A673 (cell line): ENCODE measurements around the gene EGLN1. TPM values are rescaled to one million over a fixed set of nuclear protein-coding genes. Genes with fewer than 3 reads are reported as not detected.

ENCODE experiments used
- BruUV-seq: library from RNA; stranded (reverse); fragments of 400-500 nt; replicated peaks from 2 replicates; lab custom pipeline; 2021; lab: Mats Ljungman, UMichigan
- CTCF ChIA-PET: fragments of 300-600 bp; sonication (Branson Sonifier 250); formaldehyde crosslinking; loops from one replicate; lab custom pipeline; 2022; ENCODE audit warnings: antibody characterized with exemption; lab: Charles Lee
- POLR2A ChIA-PET: fragments of 300-600 bp; sonication (Branson Sonifier 250); formaldehyde crosslinking; loops from one replicate; lab custom pipeline; 2022; ENCODE audit warnings: antibody characterized with exemption; ENCODE audit not compliant: low non-redundant PET; lab: Charles Lee
- DNase-seq: peaks from one replicate; pipeline ENCODE4 v3.0.0-alpha.2; 2015; ENCODE audit warnings: low spot score
- H3K27ac ChIP-seq: fragments of 200-600 bp; sonication (generic); 2 replicates; pipeline ENCODE4 v1.5.1; 2016; ENCODE audit warnings: mixed run types, low read depth, mild to moderate bottlenecking, mixed read lengths, antibody characterized with exemption, low read length; ENCODE audit not compliant: poor library complexity, severe bottlenecking
- H3K27me3 ChIP-seq: fragments of 200-600 bp; sonication (generic); replicated peaks from 2 replicates; pipeline ENCODE4 v1.6.1; 2017; ENCODE audit warnings: mixed run types, low read depth, mild to moderate bottlenecking, mixed read lengths, antibody characterized with exemption, low read length; ENCODE audit not compliant: insufficient read depth, poor library complexity
- H3K36me3 ChIP-seq: fragments of 200-600 bp; sonication (generic); 2 replicates; pipeline ENCODE4 v1.6.1; 2016; ENCODE audit warnings: mixed run types, mild to moderate bottlenecking, mixed read lengths, antibody characterized with exemption, low read length; ENCODE audit not compliant: insufficient read depth, poor library complexity, severe bottlenecking
- H3K4me1 ChIP-seq: fragments of 200-600 bp; sonication (generic); 2 replicates; pipeline ENCODE4 v1.6.1; 2017; ENCODE audit warnings: mixed run types, mild to moderate bottlenecking, mixed read lengths, antibody characterized with exemption, low read length; ENCODE audit not compliant: insufficient read depth, poor library complexity, severe bottlenecking
- H3K4me3 ChIP-seq: fragments of 200-600 bp; sonication (generic); 2 replicates; pipeline ENCODE4 v1.5.1; 2016; ENCODE audit warnings: low read depth, mixed run types, mild to moderate bottlenecking, mixed read lengths, low read length; ENCODE audit not compliant: poor library complexity, severe bottlenecking
- H3K9me3 ChIP-seq: fragments of 200-600 bp; sonication (generic); 2 replicates; pipeline ENCODE4 v1.6.1; 2016; ENCODE audit warnings: mixed run types, low read depth, mild to moderate bottlenecking, mixed read lengths, antibody characterized with exemption, low read length; ENCODE audit not compliant: poor library complexity, severe bottlenecking
- EZH2 ChIP-seq: fragments of 200-600 bp; sonication (generic); IDR thresholded peaks from 2 replicates; pipeline ENCODE4 v1.6.1; 2017; ENCODE audit warnings: borderline replicate concordance, low read depth, mild to moderate bottlenecking, mixed read lengths, antibody characterized with exemption, low read length; ENCODE audit not compliant: poor library complexity, severe bottlenecking
- intact Hi-C: fragments of 100-400 bp; cut with micrococcal nuclease; formaldehyde crosslinking; loops from one replicate; pipeline ENCODE4 v1.10.0; 2022; ENCODE audit not compliant: unreplicated experiment
- total RNA-seq: library from RNA; stranded (reverse); gene quantifications from 2 replicates; pipeline ENCODE4 v1.2.3, GENCODE V29; 2021
- TF ChIP-seq, protein P1 (sequence below): fragments of 300-800, 200-600 bp; sonication (generic); conservative IDR thresholded peaks from 2 replicates; pipeline ENCODE4 v1.5.1; 2017; ENCODE audit warnings: low read depth, mild to moderate bottlenecking, antibody characterized with exemption, low read length, moderate library complexity, mixed read lengths

Gene EGLN1
- total RNA-seq, 1 experiment from 2014 or later = 30.4 TPM

DNA sequence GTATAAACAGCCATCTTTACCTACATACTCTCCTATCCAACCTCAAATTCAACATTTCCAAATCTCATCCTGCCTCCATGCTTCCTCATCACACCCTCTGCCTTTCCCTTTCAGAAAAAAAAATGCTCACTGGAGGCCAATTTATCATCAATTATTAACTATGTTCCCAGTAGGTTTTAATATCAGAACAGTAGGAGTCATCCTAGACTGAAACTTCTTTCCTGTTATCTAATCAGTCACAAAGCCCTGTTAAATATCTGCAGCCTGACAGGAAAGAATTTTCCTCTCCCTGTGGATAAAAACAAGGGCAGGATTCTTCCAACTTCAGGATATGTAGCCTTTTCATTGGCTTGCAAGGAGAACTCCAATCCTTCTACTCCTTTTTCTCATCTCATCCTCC is 28.4 kb downstream of the EGLN1 start:
- H3K27me3 ChIP-seq = no peaks in the 10 kb centered on the region
- CTCF ChIA-PET = no interaction called here
- H3K4me1 ChIP-seq = peaks cover 16% of the 10 kb centered on the region
- no peak overlapping the region for H3K4me3 ChIP-seq
- no peaks in the 10 kb centered on the region for H3K36me3 ChIP-seq
- no peak for DNase-seq
- H3K9me3 ChIP-seq = no peaks in the 10 kb centered on the region
- H3K27ac ChIP-seq = peak overlapping the region; percentile 37
- POLR2A ChIA-PET = interaction anchor here (0.7 kb wide), 1 partner anchor 27 kb away, joined by 3 read pairs; no protein-coding TSS in a partner anchor
- no TSS peak for BruUV-seq
- TF ChIP-seq, protein P1, sequence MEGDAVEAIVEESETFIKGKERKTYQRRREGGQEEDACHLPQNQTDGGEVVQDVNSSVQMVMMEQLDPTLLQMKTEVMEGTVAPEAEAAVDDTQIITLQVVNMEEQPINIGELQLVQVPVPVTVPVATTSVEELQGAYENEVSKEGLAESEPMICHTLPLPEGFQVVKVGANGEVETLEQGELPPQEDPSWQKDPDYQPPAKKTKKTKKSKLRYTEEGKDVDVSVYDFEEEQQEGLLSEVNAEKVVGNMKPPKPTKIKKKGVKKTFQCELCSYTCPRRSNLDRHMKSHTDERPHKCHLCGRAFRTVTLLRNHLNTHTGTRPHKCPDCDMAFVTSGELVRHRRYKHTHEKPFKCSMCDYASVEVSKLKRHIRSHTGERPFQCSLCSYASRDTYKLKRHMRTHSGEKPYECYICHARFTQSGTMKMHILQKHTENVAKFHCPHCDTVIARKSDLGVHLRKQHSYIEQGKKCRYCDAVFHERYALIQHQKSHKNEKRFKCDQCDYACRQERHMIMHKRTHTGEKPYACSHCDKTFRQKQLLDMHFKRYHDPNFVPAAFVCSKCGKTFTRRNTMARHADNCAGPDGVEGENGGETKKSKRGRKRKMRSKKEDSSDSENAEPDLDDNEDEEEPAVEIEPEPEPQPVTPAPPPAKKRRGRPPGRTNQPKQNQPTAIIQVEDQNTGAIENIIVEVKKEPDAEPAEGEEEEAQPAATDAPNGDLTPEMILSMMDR = no peak
- TF ChIP-seq EZH2 = no peak
- intact Hi-C loops = no loop called here

DNA sequence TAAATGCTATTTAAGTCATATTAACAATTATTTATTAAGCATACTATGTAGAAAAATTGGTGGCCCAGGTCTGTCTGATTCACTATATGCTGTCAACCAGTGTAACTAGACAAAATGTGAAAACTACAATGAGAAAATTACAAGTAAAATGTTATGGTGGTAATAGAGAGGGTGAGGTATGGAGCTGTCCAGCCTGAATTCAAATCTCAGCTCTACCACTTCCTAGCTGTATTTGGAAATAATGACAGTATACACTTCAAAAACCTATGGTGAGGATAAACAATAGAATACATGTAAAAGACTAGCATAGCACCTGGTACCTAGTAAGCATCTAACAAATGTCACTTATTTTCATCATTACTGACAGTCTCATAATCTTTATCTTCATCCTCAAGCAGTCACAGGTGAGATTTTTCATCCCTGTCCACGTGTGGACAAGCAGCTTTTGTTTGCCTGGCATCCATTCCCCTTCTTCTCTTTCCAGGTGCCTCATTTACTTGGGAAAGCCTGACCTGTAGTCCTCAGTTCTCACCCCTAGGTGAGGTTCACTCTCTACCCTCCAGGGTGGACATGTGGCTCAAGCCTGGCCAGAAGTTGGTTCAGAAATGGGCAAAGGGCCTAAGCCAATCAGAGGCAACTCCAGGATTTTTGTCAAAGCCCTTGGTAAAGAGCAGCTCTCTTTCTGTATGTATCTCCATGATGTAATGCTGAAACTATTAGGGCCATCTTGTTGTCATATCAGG is 29.5 kb downstream of the EGLN1 start:
- no peaks in the 10 kb centered on the region for H3K9me3 ChIP-seq
- BruUV-seq = no TSS peak
- no peak for DNase-seq
- intact Hi-C loops = no loop called here
- peaks cover 21% of the 10 kb centered on the region for H3K4me1 ChIP-seq
- CTCF ChIA-PET = no interaction called here
- POLR2A ChIA-PET = no interaction called here
- no peak overlapping the region for H3K27ac ChIP-seq
- no peaks in the 10 kb centered on the region for H3K36me3 ChIP-seq
- no peak for TF ChIP-seq EZH2
- TF ChIP-seq, protein P1 = no peak
- no peak overlapping the region for H3K4me3 ChIP-seq
- H3K27me3 ChIP-seq = no peaks in the 10 kb centered on the region

DNA sequence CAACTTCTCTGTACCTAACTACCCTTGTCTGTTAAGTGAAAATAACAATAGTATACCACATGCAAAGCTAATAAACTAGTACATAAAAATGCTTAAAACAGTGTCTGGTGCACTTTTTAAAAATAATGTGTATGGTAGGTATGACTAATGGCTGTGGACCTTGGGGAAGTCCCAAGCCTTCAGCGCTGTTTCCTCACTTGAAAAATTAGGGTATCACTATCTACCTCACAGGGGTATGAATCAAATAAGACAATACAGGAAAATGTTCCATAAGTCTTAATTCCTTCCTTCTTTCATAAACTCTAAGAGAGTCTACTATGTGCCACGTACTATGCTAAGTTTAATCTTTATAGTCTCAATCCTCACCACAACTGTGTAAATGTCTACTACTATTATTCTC is 32.0 kb downstream of the EGLN1 start:
- Histone ChIP-seq H3K9me3 (no peaks in the 10 kb centered on the region), H3K27ac (no peak overlapping the region), H3K4me1 (peaks cover 17% of the 10 kb centered on the region), H3K4me3 (no peak overlapping the region), H3K27me3 (no peaks in the 10 kb centered on the region), H3K36me3 (no peaks in the 10 kb centered on the region)
- intact Hi-C loops = no loop called here
- no TSS peak for BruUV-seq
- POLR2A ChIA-PET = no interaction called here
- TF ChIP-seq EZH2 = no peak
- TF ChIP-seq, protein P1 = no peak
- CTCF ChIA-PET = no interaction called here
- no peak for DNase-seq
